ENCODE measurements around the gene MAP2K7.
A peak's percentile ranks its signal among the peaks of the same experiment; 100 is the strongest.

Gene MAP2K7

GRCh38 chr19:7928741-7929701 lies 25.3 kb downstream of the MAP2K7 start (continued):
- peak; percentile 36 for TF ChIP-seq PRDM10 (tag by site-specific recombination; IDR thresholded peaks at IDR 0.05)
- no peak for TF ChIP-seq KLF1 (tag by site-specific recombination; IDR thresholded peaks at IDR 0.05)
- peak; percentile 91 for TF ChIP-seq ZEB2 (tag by site-specific recombination; IDR thresholded peaks at IDR 0.05)
- TF ChIP-seq ZNF629 (tag by site-specific recombination; IDR thresholded peaks at IDR 0.05) = peak; percentile 80
- peak; percentile 38 for TF ChIP-seq ZNF335 (tag by site-specific recombination; conservative IDR thresholded peaks at IDR 0.05)
- TF ChIP-seq ZNF510 (tag by site-specific recombination; IDR thresholded peaks at IDR 0.05; ENCODE audit: insufficient replicate concordance) = no peak
- TF ChIP-seq ZNF670 (tag by site-specific recombination; IDR thresholded peaks at IDR 0.05; ENCODE audit: low read depth) = no peak
- TF ChIP-seq ZBTB48 (tag by site-specific recombination; IDR thresholded peaks at IDR 0.05) = 0 out of 2 replicates have a peak, but pooled peaks have one; percentile 47
- no peak for TF ChIP-seq HOXC10 (CRISPR knock-in tag; IDR thresholded peaks at IDR 0.05)
- 0 out of 2 replicates have a peak, but pooled peaks have one; percentile 42 for TF ChIP-seq ZSCAN23 (tag by site-specific recombination; IDR thresholded peaks at IDR 0.05)
- peak; percentile 34 for TF ChIP-seq PATZ1 (tag by site-specific recombination; IDR thresholded peaks at IDR 0.05)
- TF ChIP-seq ZNF280D (tag by site-specific recombination; IDR thresholded peaks at IDR 0.05) = no peak
- peak; percentile 64 for TF ChIP-seq BCL11B (tag by site-specific recombination; IDR thresholded peaks at IDR 0.05; ENCODE audit: low read depth)
- TF ChIP-seq ZNF600 (tag by site-specific recombination; IDR thresholded peaks at IDR 0.05) = peak; percentile 90
- TF ChIP-seq ZBTB17 (tag by site-specific recombination; IDR thresholded peaks at IDR 0.05) = peak; percentile 95
- no peak for TF ChIP-seq ZSCAN16 (tag by site-specific recombination; IDR thresholded peaks at IDR 0.05)
- no peak for TF ChIP-seq ZNF449 (tag by site-specific recombination; IDR thresholded peaks at IDR 0.05)
- peak; percentile 58 for TF ChIP-seq KLF8 (tag by site-specific recombination; IDR thresholded peaks at IDR 0.05)
- TF ChIP-seq EGR2 (tag by site-specific recombination; IDR thresholded peaks at IDR 0.05; ENCODE audit: low read depth) = peak; percentile 62; the same call in 1 of the 2 replicates
- TF ChIP-seq WT1 (tag by site-specific recombination; IDR thresholded peaks at IDR 0.05) = peak; percentile 53; the same call in 1 of the 2 replicates
- peak; percentile 62 for TF ChIP-seq ZIC2 (tag by site-specific recombination; IDR thresholded peaks at IDR 0.05)
- TF ChIP-seq ZXDB (tag by site-specific recombination; IDR thresholded peaks at IDR 0.05) = peak; percentile 19; the same call in 1 of the 2 replicates

All from HEK293 (cell line).